CD4-positive, alpha-beta memory T cell (primary cell): ENCODE measurements around the gene A1BG. TPM values are rescaled to one million over a fixed set of nuclear protein-coding genes. Genes with fewer than 3 reads are reported as not detected.
"Not testable (repeated sequence)": the region's sequence is repeated elsewhere in the genome, so short reads cannot be mapped to it uniquely, and the experiment has no call there.

ENCODE experiments used
- CTCF ChIA-PET: fragments of 350-600 bp; sonication (Branson Sonifier 250); formaldehyde crosslinking; loops from one replicate; lab custom pipeline; 2021; ENCODE audit warnings: inconsistent platforms; ENCODE audit not compliant: partially characterized antibody; lab: Charles Lee
- POLR2A ChIA-PET: fragments of 350-600 bp; sonication (Branson Sonifier 250); formaldehyde crosslinking; loops from one replicate; lab custom pipeline; 2021; ENCODE audit not compliant: partially characterized antibody; lab: Charles Lee
- DNase-seq, 5 donors: peaks; one replicate each; pipeline versions ENCODE4 v3.0.0 to v3.0.0-alpha.2; 2020 to 2022; ENCODE audit warnings: mixed read lengths in 1 of 5
- H3K27ac ChIP-seq: one replicate; pipeline ENCODE4 v1.7.0; 2013; ENCODE audit warnings: low read depth, low read length
- H3K27me3 ChIP-seq: 2 replicates; pipeline ENCODE4 v1.7.0; 2013; ENCODE audit warnings: mild to moderate bottlenecking, low read length, moderate library complexity; ENCODE audit not compliant: insufficient read depth
- H3K36me3 ChIP-seq: 2 replicates; pipeline ENCODE4 v1.7.0; 2013; ENCODE audit warnings: mild to moderate bottlenecking, low read length, moderate library complexity; ENCODE audit not compliant: insufficient read depth
- H3K4me1 ChIP-seq: 2 replicates; pipeline ENCODE4 v1.7.0; 2013; ENCODE audit warnings: mild to moderate bottlenecking, low read length, moderate library complexity; ENCODE audit not compliant: insufficient read depth
- H3K4me3 ChIP-seq, 2 donors: one replicate each; pipeline ENCODE4 v1.7.0; 2013; ENCODE audit warnings: low read length in 2 of 2, mild to moderate bottlenecking in 1 of 2
- H3K9me3 ChIP-seq, 2 donors: one replicate each; pipeline ENCODE4 v1.7.0; 2013; ENCODE audit warnings: low read length in 2 of 2, control low read depth in 1 of 2; ENCODE audit not compliant: control insufficient read depth in 1 of 2
- H3K27ac Mint-ChIP-seq, 7 donors: one replicate each; pipeline ENCODE4 v1.8.0; 2020 to 2021; ENCODE audit warnings: mixed read lengths in 7 of 7, mild to moderate bottlenecking in 6 of 7, inconsistent platforms in 3 of 7, moderate library complexity in 3 of 7
- H3K27me3 Mint-ChIP-seq, 2 donors: one replicate each; pipeline ENCODE4 v1.8.0; 2020 to 2021; ENCODE audit warnings: mixed read lengths in 2 of 2
- H3K36me3 Mint-ChIP-seq, 2 donors: one replicate each; pipeline ENCODE4 v1.8.0; 2020 to 2021; ENCODE audit warnings: mixed read lengths in 2 of 2, inconsistent platforms in 1 of 2, mild to moderate bottlenecking in 1 of 2
- H3K4me1 Mint-ChIP-seq, 4 donors: one replicate each; pipeline ENCODE4 v1.8.0; 2020 to 2021; ENCODE audit warnings: mixed read lengths in 4 of 4, mild to moderate bottlenecking in 1 of 4
- H3K4me3 Mint-ChIP-seq, 8 donors: one replicate each; pipeline ENCODE4 v1.8.0; 2020 to 2021; ENCODE audit warnings: mixed read lengths in 8 of 8, mild to moderate bottlenecking in 7 of 8, moderate library complexity in 6 of 8, inconsistent platforms in 3 of 8
- H3K9me3 Mint-ChIP-seq, 8 donors: one replicate each; pipeline ENCODE4 v1.8.0; 2020 to 2021; ENCODE audit warnings: mixed read lengths in 8 of 8, mild to moderate bottlenecking in 5 of 8, inconsistent platforms in 3 of 8, moderate library complexity in 1 of 8
- intact Hi-C: fragments of 100-400 bp; cut with micrococcal nuclease; formaldehyde crosslinking; loops from one replicate; pipeline ENCODE4 v1.15.1; 2023
- polyA plus RNA-seq, 2 donors: library from polyadenylated mRNA; unstranded; fragments of 300-500 nt; fragmentation: Illumina TruSeq; gene quantifications; one replicate each; pipeline ENCODE4 v1.2.3, GENCODE V29; 2021
- total RNA-seq, 2 experiments: library from RNA; stranded (reverse); gene quantifications; one replicate each; pipeline ENCODE4 v1.2.3, GENCODE V29; 2021

A1BG gene
- total and polyA plus RNA-seq, 4 experiments from 2014 or later: 15.8 to 47.9 (median 31.8) TPM

- Mint-ChIP-seq H3K4me3 (no peak overlapping the region), H3K27me3 (peaks cover 0 to 2% of the 10 kb centered on the region in 2 donors), H3K27ac (no peak overlapping the region), H3K4me1 (peaks cover 8 to 38% (median 24%) of the 10 kb centered on the region in 4 donors), H3K36me3 (peaks cover 0 to 7% of the 10 kb centered on the region in 2 donors), H3K9me3 (no peaks in the 10 kb centered on the region)
- Histone ChIP-seq H3K9me3 (no peaks in the 10 kb centered on the region), H3K27me3 (no peaks in the 10 kb centered on the region), H3K36me3 (no peaks in the 10 kb centered on the region), H3K4me1 (peaks cover 26% of the 10 kb centered on the region), H3K4me3 (no peak overlapping the region), H3K27ac (no peak overlapping the region)
- ChIA-PET POLR2A (interaction anchor here (1.2 to 6.8 kb wide), 2 partner anchors 12 to 30 kb away, joined by 3 to 77 read pairs; partner anchors contain the start of gene ZNF497), CTCF (no interaction called here)
- no peak for DNase-seq
- intact Hi-C loops: no loop called here
Measured at GRCh38 chr19:58351558-58351878, 1.8 kb downstream of the A1BG start.

GRCh38 chr19:58350871-58351557 lies 2.3 kb downstream of the A1BG start:
- H3K4me3 Mint-ChIP-seq: no peak overlapping the region
- Histone ChIP-seq H3K4me1 (peaks cover 27% of the 10 kb centered on the region), H3K27ac (no peak overlapping the region), H3K9me3 (no peaks in the 10 kb centered on the region), H3K36me3 (no peaks in the 10 kb centered on the region), H3K4me3 (no peak overlapping the region), H3K27me3 (no peaks in the 10 kb centered on the region)
- H3K36me3 Mint-ChIP-seq: peaks cover 0 to 7% of the 10 kb centered on the region in 2 donors
- ChIA-PET POLR2A (interaction anchor here (6.8 kb wide), 1 partner anchor 13 kb away, joined by 77 read pairs; the partner anchor contains the start of gene ZNF497), CTCF (no interaction called here)
- H3K27ac Mint-ChIP-seq: peak overlapping the region in 1 of 7 donors; percentile 75
- peaks cover 0 to 2% of the 10 kb centered on the region in 2 donors for H3K27me3 Mint-ChIP-seq
- H3K4me1 Mint-ChIP-seq: peaks cover 7 to 35% (median 23%) of the 10 kb centered on the region in 4 donors
- DNase-seq: no peak
- no peaks in the 10 kb centered on the region for H3K9me3 Mint-ChIP-seq
- intact Hi-C loops: no loop called here

- H3K4me1 Mint-ChIP-seq: peaks cover 12 to 37% (median 25%) of the 10 kb centered on the region in 4 donors
- peaks cover 0 to 2% of the 10 kb centered on the region in 2 donors for H3K27me3 Mint-ChIP-seq
- Histone ChIP-seq H3K36me3 (no peaks in the 10 kb centered on the region), H3K27ac (no peak overlapping the region), H3K9me3 (no peaks in the 10 kb centered on the region), H3K4me3 (no peak overlapping the region), H3K4me1 (peaks cover 21% of the 10 kb centered on the region), H3K27me3 (no peaks in the 10 kb centered on the region)
- peaks cover 0 to 7% of the 10 kb centered on the region in 2 donors for H3K36me3 Mint-ChIP-seq
- POLR2A ChIA-PET: interaction anchor here (6.8 kb wide), 1 partner anchor 13 kb away, joined by 77 read pairs; the partner anchor contains the start of gene ZNF497
- no peak for DNase-seq
- no peak overlapping the region for H3K4me3 Mint-ChIP-seq
- no peak overlapping the region for H3K27ac Mint-ChIP-seq
- CTCF ChIA-PET: no interaction called here
- intact Hi-C loops: no loop called here
- no peaks in the 10 kb centered on the region for H3K9me3 Mint-ChIP-seq
Measured at GRCh38 chr19:58350001-58350861, 3.1 kb downstream of the A1BG start.

GRCh38 chr19:58349590-58349989 lies 3.7 kb downstream of the A1BG start:
- Histone ChIP-seq H3K4me3 (no peak overlapping the region), H3K9me3 (no peaks in the 10 kb centered on the region), H3K4me1 (peaks cover 21% of the 10 kb centered on the region), H3K27ac (no peak overlapping the region), H3K36me3 (no peaks in the 10 kb centered on the region), H3K27me3 (no peaks in the 10 kb centered on the region)
- Mint-ChIP-seq H3K36me3 (peaks cover 0 to 7% of the 10 kb centered on the region in 2 donors), H3K4me1 (peaks cover 12 to 35% (median 24%) of the 10 kb centered on the region in 4 donors), H3K9me3 (no peaks in the 10 kb centered on the region), H3K27me3 (peaks cover 0 to 2% of the 10 kb centered on the region in 2 donors), H3K27ac (no peak overlapping the region), H3K4me3 (peak overlapping the region in 3 of 8 donors; percentile 29 to 57 (median 39))
- POLR2A ChIA-PET: interaction anchor here (6.8 kb wide), 1 partner anchor 14 kb away, joined by 77 read pairs; the partner anchor contains the start of gene ZNF497
- intact Hi-C loops: no loop called here
- no peak for DNase-seq
- CTCF ChIA-PET: no interaction called here

GRCh38 chr19:58348080-58348479 lies 5.2 kb downstream of the A1BG start:
- H3K9me3 ChIP-seq, H3K9me3 Mint-ChIP-seq, intact Hi-C loops, H3K36me3 ChIP-seq, H3K27me3 Mint-ChIP-seq, H3K27me3 ChIP-seq, H3K36me3 Mint-ChIP-seq, DNase-seq: not testable (repeated sequence)
- Mint-ChIP-seq H3K27ac (peak overlapping the region; percentile 83 to 93 (median 92)), H3K4me1 (peaks cover 12 to 35% (median 24%) of the 10 kb centered on the region in 4 donors), H3K4me3 (peak overlapping the region; percentile 89 to 94 (median 90))
- H3K4me3 ChIP-seq: peak overlapping the region; percentile 55 to 61
- H3K27ac ChIP-seq: peak overlapping the region; percentile 70
- ChIA-PET POLR2A (interaction anchor here (0.6 to 6.8 kb wide), 19 partner anchors 9 to 265 kb away, joined by 3 to 77 read pairs (median 5); partner anchors contain the start of genes ERVK3-1, RPS5, TRIM28 and ZBTB45), CTCF (interaction anchor here (1.0 to 1.3 kb wide), 2 partner anchors 10 to 172 kb away, joined by 3 read pairs; no protein-coding TSS in a partner anchor)
- peaks cover 21% of the 10 kb centered on the region for H3K4me1 ChIP-seq

GRCh38 chr19:58346961-58347929 lies 6.0 kb downstream of the A1BG start:
- ChIA-PET CTCF (interaction anchor here (1.3 to 1.6 kb wide), 3 partner anchors 11 to 38 kb away, joined by 3 to 5 read pairs (median 5); partner anchors contain the start of gene ZNF497), POLR2A (interaction anchor here (0.8 to 6.8 kb wide), 23 partner anchors 9 to 528 kb away, joined by 3 to 77 read pairs (median 5); partner anchors contain the start of genes ERVK3-1, RPS5, TRIM28 and ZBTB45)
- DNase-seq: peak; percentile 67 to 75 (median 70)
- peaks cover 0 to 2% (median 0%) of the 10 kb centered on the region in 8 donors for H3K9me3 Mint-ChIP-seq
- H3K4me1 Mint-ChIP-seq: peaks cover 12 to 35% (median 22%) of the 10 kb centered on the region in 4 donors
- peaks cover 0 to 2% of the 10 kb centered on the region in 2 donors for H3K27me3 Mint-ChIP-seq
- intact Hi-C loops: loop anchor here (1.0 kb wide), 2 partner anchors 15 to 34 kb away; partner anchors contain the start of genes ZNF497 and ZNF837
- H3K36me3 Mint-ChIP-seq: peaks cover 0 to 11% of the 10 kb centered on the region in 2 donors
- Histone ChIP-seq H3K27me3 (no peaks in the 10 kb centered on the region), H3K9me3 (no peaks in the 10 kb centered on the region), H3K36me3 (no peaks in the 10 kb centered on the region), H3K27ac (peak overlapping the region; percentile 70), H3K4me1 (peaks cover 21% of the 10 kb centered on the region), H3K4me3 (peak overlapping the region; percentile 55 to 61)
- H3K27ac Mint-ChIP-seq: peak overlapping the region; percentile 83 to 93 (median 92)
- peak overlapping the region; percentile 89 to 94 (median 90) for H3K4me3 Mint-ChIP-seq
